Upper lobe of right lung (tissue), 1 donor: ENCODE measurements around the gene KAZALD1. TPM values are rescaled to one million over a fixed set of nuclear protein-coding genes. Genes with fewer than 3 reads are reported as not detected.

Source experiments
- ATAC-seq: fragments of 200-7000 bp; cut with Tn5 transposase; one replicate; pipeline ENCODE4 v1.9.1; 2020; ENCODE audit warnings: mild to moderate bottlenecking, moderate library complexity
- DNase-seq: peaks from one replicate; pipeline ENCODE4 v3.0.0-alpha.2; 2020
- H3K27ac ChIP-seq: fragments of 200-600 bp; one replicate; pipeline ENCODE4 v1.8.0; 2022
- H3K27me3 ChIP-seq: fragments of 200-600 bp; one replicate; pipeline ENCODE4 v1.8.0; 2022; ENCODE audit warnings: mild to moderate bottlenecking
- H3K36me3 ChIP-seq: fragments of 200-600 bp; one replicate; pipeline ENCODE4 v1.8.0; 2022
- H3K4me1 ChIP-seq: fragments of 200-600 bp; one replicate; pipeline ENCODE4 v1.8.0; 2022
- H3K4me3 ChIP-seq: fragments of 200-600 bp; one replicate; pipeline ENCODE4 v1.8.0; 2022; ENCODE audit warnings: mild to moderate bottlenecking
- H3K9me3 ChIP-seq: fragments of 200-600 bp; one replicate; pipeline ENCODE4 v1.8.0; 2022
- intact Hi-C: fragments of 100-400 bp; cut with DNase I; formaldehyde crosslinking; loops from one replicate; pipeline ENCODE4 v1.11.0; 2022
- total RNA-seq: library from RNA; stranded (reverse); fragmentation: NEBNext Ultra II Directional; extraction: Animal tissue kit (Norgen Biotek cat#: 25700); gene quantifications from one replicate; pipeline ENCODE4 v1.2.1, GENCODE V29; 2021
- TF ChIP-seq, protein P1 (sequence below): fragments of 200-600 bp; IDR thresholded peaks from one replicate; pipeline ENCODE4 v1.8.0; 2022; ENCODE audit warnings: antibody characterized with exemption
- donor health status: DM: no; HTN: yes; CAD: no; lungs with severe emphysema.

KAZALD1 gene
- total RNA-seq, 1 donor from 2014 or later = 8.4 TPM

- TF ChIP-seq, protein P1, sequence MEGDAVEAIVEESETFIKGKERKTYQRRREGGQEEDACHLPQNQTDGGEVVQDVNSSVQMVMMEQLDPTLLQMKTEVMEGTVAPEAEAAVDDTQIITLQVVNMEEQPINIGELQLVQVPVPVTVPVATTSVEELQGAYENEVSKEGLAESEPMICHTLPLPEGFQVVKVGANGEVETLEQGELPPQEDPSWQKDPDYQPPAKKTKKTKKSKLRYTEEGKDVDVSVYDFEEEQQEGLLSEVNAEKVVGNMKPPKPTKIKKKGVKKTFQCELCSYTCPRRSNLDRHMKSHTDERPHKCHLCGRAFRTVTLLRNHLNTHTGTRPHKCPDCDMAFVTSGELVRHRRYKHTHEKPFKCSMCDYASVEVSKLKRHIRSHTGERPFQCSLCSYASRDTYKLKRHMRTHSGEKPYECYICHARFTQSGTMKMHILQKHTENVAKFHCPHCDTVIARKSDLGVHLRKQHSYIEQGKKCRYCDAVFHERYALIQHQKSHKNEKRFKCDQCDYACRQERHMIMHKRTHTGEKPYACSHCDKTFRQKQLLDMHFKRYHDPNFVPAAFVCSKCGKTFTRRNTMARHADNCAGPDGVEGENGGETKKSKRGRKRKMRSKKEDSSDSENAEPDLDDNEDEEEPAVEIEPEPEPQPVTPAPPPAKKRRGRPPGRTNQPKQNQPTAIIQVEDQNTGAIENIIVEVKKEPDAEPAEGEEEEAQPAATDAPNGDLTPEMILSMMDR = no peak
- Histone ChIP-seq H3K36me3 (no peaks in the 10 kb centered on the region), H3K9me3 (no peaks in the 10 kb centered on the region), H3K4me1 (peaks cover 9% of the 10 kb centered on the region), H3K27ac (no peak overlapping the region), H3K27me3 (peaks cover 29% of the 10 kb centered on the region), H3K4me3 (no peak overlapping the region)
- ATAC-seq (no peak), DNase-seq (no peak)
- intact Hi-C loops = no loop called here
These were observed 8.3 kb upstream of the KAZALD1 start for GRCh38 chr10:101053516-101053915.

- no peak for DNase-seq
- H3K9me3 ChIP-seq = no peaks in the 10 kb centered on the region
- ATAC-seq = no peak
- H3K27ac ChIP-seq = no peak overlapping the region
- H3K4me3 ChIP-seq = no peak overlapping the region
- H3K4me1 ChIP-seq = peaks cover 9% of the 10 kb centered on the region
- H3K27me3 ChIP-seq = peaks cover 21% of the 10 kb centered on the region
- intact Hi-C loops = no loop called here
- no peaks in the 10 kb centered on the region for H3K36me3 ChIP-seq
- TF ChIP-seq, protein P1 = no peak
These were observed 7.4 kb upstream of the KAZALD1 start for GRCh38 chr10:101054351-101054750.

DNA sequence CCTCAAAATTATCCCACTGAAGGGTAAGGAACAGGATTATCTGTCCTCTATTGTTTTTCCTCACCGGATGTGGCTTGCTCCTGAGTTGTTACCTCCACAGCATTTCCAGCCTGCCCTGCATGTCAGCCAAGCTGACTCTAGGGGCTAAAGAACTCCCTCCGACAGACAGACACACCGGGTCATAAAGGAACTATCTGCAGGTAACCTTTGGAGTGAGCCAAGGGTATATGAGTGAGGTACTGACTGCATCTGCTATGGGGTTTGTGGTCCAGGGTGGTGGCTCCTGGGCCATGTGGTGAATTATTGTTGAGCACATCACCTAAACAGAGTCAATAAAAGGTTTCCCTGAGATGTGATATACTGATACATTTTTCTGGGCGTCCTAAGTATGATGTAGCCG lies 6.9 kb upstream of the KAZALD1 start:
- DNase-seq (no peak), ATAC-seq (no peak)
- Histone ChIP-seq H3K9me3 (no peaks in the 10 kb centered on the region), H3K27ac (no peak overlapping the region), H3K27me3 (peaks cover 15% of the 10 kb centered on the region), H3K36me3 (no peaks in the 10 kb centered on the region), H3K4me3 (no peak overlapping the region), H3K4me1 (peaks cover 9% of the 10 kb centered on the region)
- TF ChIP-seq, protein P1 = no peak
- intact Hi-C loops = no loop called here

- Histone ChIP-seq H3K27me3 (peaks cover 11% of the 10 kb centered on the region), H3K36me3 (no peaks in the 10 kb centered on the region), H3K4me1 (peaks cover 9% of the 10 kb centered on the region), H3K27ac (no peak overlapping the region), H3K9me3 (no peaks in the 10 kb centered on the region), H3K4me3 (no peak overlapping the region)
- TF ChIP-seq, protein P1 = no peak
- intact Hi-C loops = no loop called here
- DNase-seq (no peak), ATAC-seq (no peak)
These were observed 6.4 kb upstream of the KAZALD1 start for GRCh38 chr10:101055411-101055810.

DNA sequence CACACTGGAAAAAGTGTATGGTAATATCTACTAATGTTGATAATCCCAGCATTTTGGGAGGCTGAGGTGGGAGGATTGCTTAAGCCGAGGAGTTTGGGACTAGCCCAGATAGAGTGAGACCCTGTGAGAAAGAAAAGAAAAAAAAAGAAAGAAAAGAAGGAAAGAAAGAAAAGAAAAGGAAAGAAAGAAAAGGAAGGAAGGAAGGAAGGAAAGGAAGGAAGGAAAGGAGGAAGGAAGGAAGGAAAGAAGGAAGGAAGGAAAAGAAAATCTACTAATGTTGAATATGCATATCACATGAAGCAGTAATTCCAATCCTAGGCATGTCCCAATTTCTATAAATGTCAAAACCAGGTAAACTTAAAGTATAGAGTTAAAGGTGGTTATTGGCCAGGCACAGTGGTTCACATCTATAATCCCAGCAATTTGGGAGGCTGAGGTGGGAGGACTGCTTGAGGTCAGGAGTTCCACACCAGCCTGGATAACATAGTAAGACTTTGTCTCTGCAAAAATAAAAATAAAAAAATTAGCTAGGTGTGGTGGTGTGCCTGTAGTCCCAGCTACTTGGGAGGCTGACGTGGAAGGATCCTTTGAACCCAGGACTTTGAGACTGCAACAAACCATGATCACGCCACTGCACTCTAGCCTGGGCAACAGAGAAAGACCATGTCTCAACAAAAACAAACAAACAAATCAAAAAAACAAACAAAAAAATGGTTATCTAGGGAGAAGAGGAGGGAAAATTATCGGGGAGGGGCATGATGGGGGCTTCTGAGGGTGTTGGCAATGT lies 5.2 kb upstream of the KAZALD1 start:
- Histone ChIP-seq H3K36me3 (no peaks in the 10 kb centered on the region), H3K27ac (no peak overlapping the region), H3K4me3 (no peak overlapping the region), H3K4me1 (peaks cover 12% of the 10 kb centered on the region), H3K9me3 (no peaks in the 10 kb centered on the region), H3K27me3 (no peaks in the 10 kb centered on the region)
- DNase-seq (no peak), ATAC-seq (no peak)
- TF ChIP-seq, protein P1 = no peak
- intact Hi-C loops = no loop called here
